Liver (tissue), 9 donors: ENCODE data around the gene DCTN3. TPM values are rescaled to one million over a fixed set of nuclear protein-coding genes. Genes with fewer than 3 reads are reported as not detected.
A peak's percentile ranks its signal among the peaks of the same experiment; 100 is the strongest.

Source experiments
- DNase-seq: peaks from one replicate; pipeline ENCODE4 v3.0.0-alpha.2; 2017; ENCODE audit warnings: low spot score
- H3K27ac ChIP-seq, 2 donors: one replicate each; pipeline ENCODE4 v1.7.0; 2013; ENCODE audit warnings: inconsistent platforms in 2 of 2, low read length in 2 of 2, control low read depth in 1 of 2, low read depth in 1 of 2, mild to moderate bottlenecking in 1 of 2
- H3K27me3 ChIP-seq, 4 donors: one replicate each; pipeline versions ENCODE4 v1.6.1 to v1.7.0; 2013; ENCODE audit warnings: low read length in 3 of 4, inconsistent platforms in 1 of 4, mild to moderate bottlenecking in 1 of 4, moderate library complexity in 1 of 4; ENCODE audit not compliant: control insufficient read depth in 4 of 4, insufficient read depth in 4 of 4
- H3K36me3 ChIP-seq, 4 donors: one replicate each; pipeline versions ENCODE4 v1.6.1 to v1.7.0; 2013; ENCODE audit warnings: low read length in 3 of 4, mild to moderate bottlenecking in 3 of 4, low read depth in 1 of 4, moderate library complexity in 1 of 4; ENCODE audit not compliant: control insufficient read depth in 4 of 4, insufficient read depth in 3 of 4
- H3K4me1 ChIP-seq, 4 donors: one replicate each; pipeline versions ENCODE4 v1.6.1 to v1.7.0; 2013; ENCODE audit warnings: low read length in 3 of 4, mild to moderate bottlenecking in 3 of 4, moderate library complexity in 1 of 4; ENCODE audit not compliant: control insufficient read depth in 4 of 4, insufficient read depth in 4 of 4
- H3K4me3 ChIP-seq, 3 donors: one replicate each; pipeline versions ENCODE4 v1.6.1 to v1.7.0; 2013; ENCODE audit warnings: low read length in 3 of 3, control low read depth in 1 of 3, low read depth in 1 of 3, mild to moderate bottlenecking in 1 of 3
- H3K9ac ChIP-seq, 2 donors: one replicate each; pipeline ENCODE4 v1.7.0; 2013; ENCODE audit warnings: low read length in 2 of 2, mild to moderate bottlenecking in 2 of 2, moderate library complexity in 2 of 2, control low read depth in 1 of 2, low read depth in 1 of 2
- H3K9me3 ChIP-seq, 4 donors: one replicate each; pipeline versions ENCODE4 v1.6.1 to v1.7.0; 2013; ENCODE audit warnings: low read length in 3 of 4; ENCODE audit not compliant: control insufficient read depth in 4 of 4
- EGR1 ChIP-seq, 2 donors: IDR thresholded peaks; 2 replicates each; pipeline ENCODE4 v1.6.1; 2016 to 2018; ENCODE audit warnings: antibody characterized with exemption in 2 of 2, low read depth in 2 of 2
- FOXA1 ChIP-seq: IDR thresholded peaks from 2 replicates; pipeline ENCODE4 v1.6.1; 2016; ENCODE audit warnings: antibody characterized with exemption
- GABPA ChIP-seq, 2 donors: IDR thresholded peaks in 1 of 2; conservative IDR thresholded peaks in 1 of 2; 2 replicates each; pipeline ENCODE4 v1.6.1; 2016; ENCODE audit warnings: antibody characterized with exemption in 2 of 2, mild to moderate bottlenecking in 1 of 2, moderate library complexity in 1 of 2
- HNF4A ChIP-seq, 2 donors: conservative IDR thresholded peaks; 2 replicates each; pipeline ENCODE4 v1.6.1; 2016; ENCODE audit warnings: antibody characterized with exemption in 2 of 2, mild to moderate bottlenecking in 2 of 2
- JUND ChIP-seq, 2 donors: IDR thresholded peaks; 2 replicates each; pipeline ENCODE4 v1.6.1; 2016; ENCODE audit warnings: antibody characterized with exemption in 2 of 2
- NR2F2 ChIP-seq: IDR thresholded peaks from 2 replicates; pipeline ENCODE4 v1.6.1; 2016; ENCODE audit warnings: antibody characterized with exemption
- RAD21 ChIP-seq, 2 donors: IDR thresholded peaks; 2 replicates each; pipeline ENCODE4 v1.6.1; 2016; ENCODE audit warnings: antibody characterized with exemption in 2 of 2, mild to moderate bottlenecking in 2 of 2
- REST ChIP-seq: IDR thresholded peaks from 2 replicates; pipeline ENCODE4 v1.6.1; 2016; ENCODE audit warnings: antibody characterized with exemption, mild to moderate bottlenecking
- RXRA ChIP-seq, 2 donors: IDR thresholded peaks; 2 replicates each; pipeline ENCODE4 v1.6.1; 2017 to 2018; ENCODE audit warnings: antibody characterized with exemption in 2 of 2, mild to moderate bottlenecking in 1 of 2
- SP1 ChIP-seq: IDR thresholded peaks from 2 replicates; pipeline ENCODE4 v1.6.1; 2018; ENCODE audit warnings: antibody characterized with exemption, mild to moderate bottlenecking
- TAF1 ChIP-seq: conservative IDR thresholded peaks from 2 replicates; pipeline ENCODE4 v1.6.1; 2016; ENCODE audit warnings: antibody characterized with exemption, mild to moderate bottlenecking
- YY1 ChIP-seq: IDR thresholded peaks from 2 replicates; pipeline ENCODE4 v1.6.1; 2016; ENCODE audit warnings: antibody characterized with exemption, mild to moderate bottlenecking
- ZBTB33 ChIP-seq: IDR thresholded peaks from 2 replicates; pipeline ENCODE4 v1.6.1; 2016; ENCODE audit warnings: antibody characterized with exemption
- WGBS: extraction: QIAGEN DNeasy Blood & Tissue Kit; methylation state at CpG from one replicate; pipeline ENCODE4 v1.1.7; 2013; 5-methylcytosine and 5-hydroxymethylcytosine counted together
- polyA plus RNA-seq, 2 donors: library from polyadenylated mRNA; stranded (reverse) in 1 of 2; unstranded in 1 of 2; fragments of 200-250 nt in 1 of 2; fragments of >200 nt in 1 of 2; fragmentation: Nextera tagmentation in 1 of 2; extraction: Ambion mirVana in 1 of 2; gene quantifications; one replicate each; pipeline versions ENCODE4 v1.2.1 to v1.2.3, GENCODE V29; 2013 to 2015
- total RNA-seq, 2 donors: library from RNA; depleted of rRNA; stranded (reverse); fragments of >200 nt; gene quantifications; one replicate each; pipeline ENCODE4 v1.2.3, GENCODE V29; 2014
- TF ChIP-seq, protein P1 (sequence below): IDR thresholded peaks from 2 replicates; pipeline ENCODE4 v1.6.1; 2016; ENCODE audit warnings: antibody characterized with exemption
- TF ChIP-seq, protein P2 (sequence below): fragments of 150-350 bp; IDR thresholded peaks from 2 replicates; pipeline ENCODE4 v1.5.1; 2017; ENCODE audit warnings: improper control_type of control experiment, low read depth, low read length; ENCODE audit not compliant: missing input control
- donor health status: healthy.
- donor health status: healthy.
- donor health status: healthy.
- donor health status: healthy.
- donor health status: healthy.

Gene DCTN3
- total and polyA plus RNA-seq, 4 donors: 24.9 to 51.9 (median 46.7) TPM

- Histone ChIP-seq H3K4me3 (peak within 1 kb of the TSS in 2 of 3 donors; percentile 54 to 58), H3K4me1 (peaks cover 6 to 61% (median 53%) of the 10 kb centered on the region in 4 donors), H3K9ac (no peak within 1 kb of the TSS), H3K9me3 (no peaks in the 10 kb centered on the region), H3K27ac (peak within 1 kb of the TSS in 1 of 2 donors; percentile 86), H3K27me3 (no peaks in the 10 kb centered on the region), H3K36me3 (no peaks in the 10 kb centered on the region)
- no peak for TF ChIP-seq RXRA (IDR thresholded peaks at IDR 0.05)
- TF ChIP-seq EGR1 (IDR thresholded peaks at IDR 0.05; ENCODE audit: low read depth in 2 of 2): no peak
- TF ChIP-seq TAF1: no peak
- no peak for TF ChIP-seq SP1
- TF ChIP-seq ZBTB33: no peak
- no peak for TF ChIP-seq YY1
- no peak for TF ChIP-seq RAD21 (IDR thresholded peaks at IDR 0.05)
- no peak for TF ChIP-seq GABPA (IDR thresholded peaks at IDR 0.05 in 1 of 2, conservative IDR thresholded peaks at IDR 0.05 in 1 of 2)
- TF ChIP-seq, protein P1, sequence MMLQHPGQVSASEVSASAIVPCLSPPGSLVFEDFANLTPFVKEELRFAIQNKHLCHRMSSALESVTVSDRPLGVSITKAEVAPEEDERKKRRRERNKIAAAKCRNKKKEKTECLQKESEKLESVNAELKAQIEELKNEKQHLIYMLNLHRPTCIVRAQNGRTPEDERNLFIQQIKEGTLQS: no peak
- TF ChIP-seq HNF4A (conservative IDR thresholded peaks at IDR 0.05): no peak
- no peak for TF ChIP-seq FOXA1
- TF ChIP-seq, protein P2, sequence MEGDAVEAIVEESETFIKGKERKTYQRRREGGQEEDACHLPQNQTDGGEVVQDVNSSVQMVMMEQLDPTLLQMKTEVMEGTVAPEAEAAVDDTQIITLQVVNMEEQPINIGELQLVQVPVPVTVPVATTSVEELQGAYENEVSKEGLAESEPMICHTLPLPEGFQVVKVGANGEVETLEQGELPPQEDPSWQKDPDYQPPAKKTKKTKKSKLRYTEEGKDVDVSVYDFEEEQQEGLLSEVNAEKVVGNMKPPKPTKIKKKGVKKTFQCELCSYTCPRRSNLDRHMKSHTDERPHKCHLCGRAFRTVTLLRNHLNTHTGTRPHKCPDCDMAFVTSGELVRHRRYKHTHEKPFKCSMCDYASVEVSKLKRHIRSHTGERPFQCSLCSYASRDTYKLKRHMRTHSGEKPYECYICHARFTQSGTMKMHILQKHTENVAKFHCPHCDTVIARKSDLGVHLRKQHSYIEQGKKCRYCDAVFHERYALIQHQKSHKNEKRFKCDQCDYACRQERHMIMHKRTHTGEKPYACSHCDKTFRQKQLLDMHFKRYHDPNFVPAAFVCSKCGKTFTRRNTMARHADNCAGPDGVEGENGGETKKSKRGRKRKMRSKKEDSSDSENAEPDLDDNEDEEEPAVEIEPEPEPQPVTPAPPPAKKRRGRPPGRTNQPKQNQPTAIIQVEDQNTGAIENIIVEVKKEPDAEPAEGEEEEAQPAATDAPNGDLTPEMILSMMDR: no peak
- no peak for TF ChIP-seq REST
- no peak for TF ChIP-seq NR2F2
- TF ChIP-seq JUND (IDR thresholded peaks at IDR 0.05): no peak
- WGBS: 1% methylated on average over 69 of the region's 69 CpGs
- DNase-seq: no peak
Measured at GRCh38 chr9:34628656-34629490, 8.6 kb upstream of the DCTN3 start, which contains the start of gene ARID3C. Gene ARID3C (minus strand): TSS chr9:34629066. CDS start chr9:34628014, 1,052 bp downstream.
